ENCODE data around the gene SMIM44. TPM values are rescaled to one million over a fixed set of nuclear protein-coding genes. Genes with fewer than 3 reads are reported as not detected.

Gene SMIM44
- total and polyA plus RNA-seq, 2 donors from 2014 or later: not detected

DNA sequence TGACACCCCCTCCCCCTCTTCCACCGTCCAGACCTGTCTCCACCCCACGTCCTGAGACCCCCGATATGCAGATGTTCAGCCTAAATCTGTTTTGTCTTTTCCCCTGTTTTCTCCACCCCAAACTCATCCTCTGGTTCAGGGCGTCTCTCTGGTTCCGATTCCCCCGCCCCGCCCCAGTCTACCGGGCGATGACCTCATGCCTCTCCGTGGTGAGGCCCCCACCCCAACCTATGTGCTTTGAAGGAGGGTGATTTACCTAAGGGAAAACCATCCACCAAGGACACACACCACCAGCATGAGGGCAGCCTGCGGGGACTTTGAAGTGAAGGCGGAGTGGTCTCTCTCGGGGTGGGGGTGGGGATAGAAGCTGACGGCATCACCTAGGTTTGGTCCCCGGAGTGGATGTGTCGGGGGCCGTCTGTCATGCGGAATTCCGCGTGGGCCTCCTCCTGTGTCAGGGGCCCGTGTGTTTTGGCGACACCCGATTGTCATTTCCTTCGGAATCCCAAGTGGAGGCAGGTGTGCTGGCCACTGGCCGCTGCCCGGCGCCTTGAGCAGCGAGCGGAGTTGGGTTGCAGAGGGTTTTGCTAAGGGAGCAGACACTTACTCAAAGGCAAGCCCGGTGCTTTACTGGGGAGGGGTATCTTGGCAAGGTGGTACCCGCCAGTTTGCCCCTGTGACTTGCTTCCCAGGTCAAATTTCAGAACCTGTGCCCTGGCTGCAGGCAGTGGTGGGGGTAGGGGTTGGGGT, 24.3 kb upstream of the SMIM44 start:
- peak overlapping the region in 1 of 2 donors; percentile 51 for H3K27ac ChIP-seq (ENCODE audit: low read depth in 2 of 2, low read length in 2 of 2)
- H3K9ac ChIP-seq (ENCODE audit: low read length in 3 of 3): peak overlapping the region; percentile 39 to 85 (median 46)
- DNase-seq (peak in 4 of 5 donors; percentile 35 to 76 (median 56)), FAIRE-seq (no peak)
- H3K4me3 ChIP-seq (ENCODE audit: low read length in 3 of 3): peak overlapping the region; percentile 61 to 72 (median 69)
- H3K27me3 ChIP-seq (ENCODE audit: control insufficient read depth, insufficient read depth, low read length): no peaks in the 10 kb centered on the region
- peaks cover 0 to 10% (median 0%) of the 10 kb centered on the region in 3 donors for H3K36me3 ChIP-seq (ENCODE audit: control insufficient read depth in 2 of 3, insufficient read depth in 3 of 3, low read length in 3 of 3)
- TF ChIP-seq, protein P1, sequence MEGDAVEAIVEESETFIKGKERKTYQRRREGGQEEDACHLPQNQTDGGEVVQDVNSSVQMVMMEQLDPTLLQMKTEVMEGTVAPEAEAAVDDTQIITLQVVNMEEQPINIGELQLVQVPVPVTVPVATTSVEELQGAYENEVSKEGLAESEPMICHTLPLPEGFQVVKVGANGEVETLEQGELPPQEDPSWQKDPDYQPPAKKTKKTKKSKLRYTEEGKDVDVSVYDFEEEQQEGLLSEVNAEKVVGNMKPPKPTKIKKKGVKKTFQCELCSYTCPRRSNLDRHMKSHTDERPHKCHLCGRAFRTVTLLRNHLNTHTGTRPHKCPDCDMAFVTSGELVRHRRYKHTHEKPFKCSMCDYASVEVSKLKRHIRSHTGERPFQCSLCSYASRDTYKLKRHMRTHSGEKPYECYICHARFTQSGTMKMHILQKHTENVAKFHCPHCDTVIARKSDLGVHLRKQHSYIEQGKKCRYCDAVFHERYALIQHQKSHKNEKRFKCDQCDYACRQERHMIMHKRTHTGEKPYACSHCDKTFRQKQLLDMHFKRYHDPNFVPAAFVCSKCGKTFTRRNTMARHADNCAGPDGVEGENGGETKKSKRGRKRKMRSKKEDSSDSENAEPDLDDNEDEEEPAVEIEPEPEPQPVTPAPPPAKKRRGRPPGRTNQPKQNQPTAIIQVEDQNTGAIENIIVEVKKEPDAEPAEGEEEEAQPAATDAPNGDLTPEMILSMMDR (IDR thresholded peaks at IDR 0.05; ENCODE audit: borderline replicate concordance, extremely low read depth, insufficient read depth): no peak
- intact Hi-C loops (cut with DNase I): no loop called here
- no peaks in the 10 kb centered on the region for H3K9me3 ChIP-seq (ENCODE audit: control insufficient read depth in 2 of 3, insufficient read depth in 1 of 3, low read length in 3 of 3)
- peaks cover 0 to 6% (median under 1%) of the 10 kb centered on the region in 3 donors for H3K4me1 ChIP-seq (ENCODE audit: control insufficient read depth in 2 of 3, insufficient read depth in 2 of 3, low read depth in 1 of 3, low read length in 3 of 3)

DNA sequence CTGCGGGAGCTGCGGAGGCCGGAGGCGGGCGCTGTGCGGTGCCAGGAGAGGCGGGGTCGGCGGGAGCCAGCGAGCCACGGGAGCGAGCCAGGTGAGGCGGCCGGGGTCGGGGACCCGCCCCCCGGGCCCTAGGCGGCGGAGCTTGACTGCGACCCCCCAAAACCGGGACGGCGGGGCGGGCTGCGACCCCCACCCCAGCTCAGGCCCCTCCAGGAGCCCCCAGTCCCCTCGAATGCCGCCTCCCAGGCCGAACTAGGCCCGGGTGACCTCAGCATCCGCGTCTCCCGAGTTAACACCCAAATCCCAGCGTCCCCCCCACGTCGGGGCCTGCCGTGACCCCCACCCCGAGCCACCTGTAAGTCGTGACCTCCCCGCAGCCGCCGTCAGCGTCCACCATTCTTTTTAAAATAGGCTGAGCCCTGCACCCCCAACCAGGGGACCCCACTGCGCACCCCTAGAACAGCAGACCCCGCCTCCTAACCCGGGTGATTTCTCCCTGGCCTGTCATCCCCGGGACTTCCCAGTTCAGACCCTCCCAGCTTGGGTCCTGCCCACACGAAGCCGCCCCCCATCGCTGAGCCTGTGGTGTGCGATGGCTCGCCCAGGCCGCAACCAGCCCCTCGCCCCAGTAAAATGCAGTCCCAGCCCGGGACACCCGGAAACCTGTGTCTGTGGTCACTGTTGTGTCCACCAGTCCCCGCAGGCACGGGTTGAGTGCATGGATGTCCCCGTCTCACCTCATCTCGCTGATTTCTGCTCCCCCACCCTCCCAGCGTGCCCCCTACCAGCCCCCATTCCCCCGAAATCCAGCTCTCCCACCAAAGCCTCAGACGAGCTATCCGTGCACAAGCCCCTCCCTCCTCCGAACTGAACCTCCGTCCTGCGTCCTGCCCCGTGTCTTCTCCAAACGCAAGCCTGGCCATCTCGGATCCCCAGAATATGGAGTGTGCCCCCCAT, 23.4 kb upstream of the SMIM44 start:
- Histone ChIP-seq H3K4me1 (ENCODE audit: control insufficient read depth in 2 of 3, insufficient read depth in 2 of 3, low read depth in 1 of 3, low read length in 3 of 3) (peaks cover 0 to 6% (median 0%) of the 10 kb centered on the region in 3 donors), H3K9me3 (ENCODE audit: control insufficient read depth in 2 of 3, insufficient read depth in 1 of 3, low read length in 3 of 3) (no peaks in the 10 kb centered on the region), H3K27ac (ENCODE audit: low read depth in 2 of 2, low read length in 2 of 2) (peak overlapping the region in 1 of 2 donors; percentile 51), H3K9ac (ENCODE audit: low read length in 3 of 3) (peak overlapping the region; percentile 39 to 85 (median 73)), H3K36me3 (ENCODE audit: control insufficient read depth in 2 of 3, insufficient read depth in 3 of 3, low read length in 3 of 3) (peaks cover 0 to 6% (median 0%) of the 10 kb centered on the region in 3 donors), H3K27me3 (ENCODE audit: control insufficient read depth, insufficient read depth, low read length) (no peaks in the 10 kb centered on the region), H3K4me3 (ENCODE audit: low read length in 3 of 3) (peak overlapping the region; percentile 61 to 72 (median 69))
- FAIRE-seq (no peak), DNase-seq (peak in 3 of 5 donors; percentile 52 to 92 (median 88))
- intact Hi-C loops (cut with DNase I): no loop called here
- TF ChIP-seq, protein P1 (IDR thresholded peaks at IDR 0.05; ENCODE audit: borderline replicate concordance, extremely low read depth, insufficient read depth): no peak

DNA sequence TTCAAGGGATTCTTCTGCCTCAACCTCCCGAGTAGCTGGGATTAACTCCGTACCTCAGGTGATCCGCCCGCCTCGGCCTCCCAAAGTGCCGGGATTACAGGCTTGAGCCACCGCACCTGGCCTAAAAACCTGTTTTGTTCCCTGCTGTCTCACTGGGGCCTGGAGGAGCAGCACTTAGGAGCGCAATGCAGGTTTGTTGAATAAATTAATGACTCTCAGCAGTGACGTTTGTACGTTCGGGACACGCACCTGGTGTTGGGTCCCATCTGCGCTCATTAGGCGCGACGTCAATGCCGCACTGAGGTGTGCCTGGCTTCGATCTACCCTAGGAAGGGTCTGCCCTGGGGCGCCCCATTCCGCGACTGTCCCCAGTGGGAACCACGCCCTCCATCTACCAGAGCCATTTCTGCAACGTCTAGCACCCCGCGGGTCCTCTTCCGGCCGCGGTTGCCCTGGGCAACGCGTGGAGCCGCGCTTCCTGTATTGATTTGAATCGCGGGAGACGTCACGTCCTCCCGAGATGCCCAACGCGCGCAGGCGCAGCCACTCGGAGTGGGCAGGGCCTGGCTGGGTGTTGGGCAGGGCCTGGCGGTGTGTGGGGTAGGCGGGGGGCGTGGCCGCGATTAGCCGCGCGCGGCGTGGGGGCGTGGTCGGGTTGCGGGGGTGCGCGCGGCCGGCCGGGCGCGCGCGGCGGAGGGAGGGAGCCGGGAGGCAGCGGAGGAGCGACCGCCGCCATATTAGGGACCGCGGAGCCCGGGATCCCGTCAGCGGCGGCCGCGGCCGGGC, 22.6 kb upstream of the SMIM44 start, which contains the start of gene FZR1:
Gene FZR1, plus strand, starts transcription at position 714 of the 786 bp plus-strand sequence. CDS start 16,679 bp downstream, outside the sequence.
- intact Hi-C loops (cut with DNase I): no loop called here
- H3K27me3 ChIP-seq (ENCODE audit: control insufficient read depth, insufficient read depth, low read length): no peaks in the 10 kb centered on the region
- H3K4me1 ChIP-seq (ENCODE audit: control insufficient read depth in 2 of 3, insufficient read depth in 2 of 3, low read depth in 1 of 3, low read length in 3 of 3): peaks cover 0 to 6% (median 0%) of the 10 kb centered on the region in 3 donors
- H3K9me3 ChIP-seq (ENCODE audit: control insufficient read depth in 2 of 3, insufficient read depth in 1 of 3, low read length in 3 of 3): no peaks in the 10 kb centered on the region
- H3K36me3 ChIP-seq (ENCODE audit: control insufficient read depth in 2 of 3, insufficient read depth in 3 of 3, low read length in 3 of 3): peaks cover 0 to 6% (median 0%) of the 10 kb centered on the region in 3 donors
- DNase-seq (peak; percentile 99 to 100 (median 100)), FAIRE-seq (no peak)
- peak within 1 kb of the TSS; percentile 80 to 84 for H3K27ac ChIP-seq (ENCODE audit: low read depth in 2 of 2, low read length in 2 of 2)
- H3K9ac ChIP-seq (ENCODE audit: low read length in 3 of 3): peak within 1 kb of the TSS; percentile 80 to 85 (median 83)
- TF ChIP-seq, protein P1 (IDR thresholded peaks at IDR 0.05; ENCODE audit: borderline replicate concordance, extremely low read depth, insufficient read depth): no peak
- peak within 1 kb of the TSS; percentile 77 to 97 (median 93) for H3K4me3 ChIP-seq (ENCODE audit: low read length in 3 of 3)

Data from kidney (tissue), 14 donors.